ENCODE data around the gene CST9L.

DNA sequence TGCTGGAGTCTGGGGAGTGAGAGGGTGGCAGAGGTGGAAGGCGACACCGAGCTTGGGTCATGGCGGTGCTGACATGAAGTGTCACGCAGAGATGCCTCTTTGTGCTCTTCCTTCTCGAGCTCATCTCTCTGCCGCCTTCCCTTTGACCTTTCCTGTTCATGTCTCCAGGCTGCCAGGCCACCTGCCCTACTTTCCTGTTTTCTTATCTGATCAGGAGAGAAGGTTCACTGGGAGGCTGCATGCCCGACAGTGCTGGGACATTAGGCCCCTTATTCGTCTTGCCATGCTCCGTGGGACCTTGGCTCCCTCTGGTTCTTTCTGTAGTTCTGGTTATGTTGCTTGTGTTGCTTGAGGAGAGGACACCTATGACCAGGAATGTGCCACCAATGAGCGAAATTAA lies 44.1 kb downstream of the CST9L start:
- no peak for TF ChIP-seq EP300 (IDR thresholded peaks at IDR 0.05; ENCODE audit: low read depth)
- TF ChIP-seq, protein P1, sequence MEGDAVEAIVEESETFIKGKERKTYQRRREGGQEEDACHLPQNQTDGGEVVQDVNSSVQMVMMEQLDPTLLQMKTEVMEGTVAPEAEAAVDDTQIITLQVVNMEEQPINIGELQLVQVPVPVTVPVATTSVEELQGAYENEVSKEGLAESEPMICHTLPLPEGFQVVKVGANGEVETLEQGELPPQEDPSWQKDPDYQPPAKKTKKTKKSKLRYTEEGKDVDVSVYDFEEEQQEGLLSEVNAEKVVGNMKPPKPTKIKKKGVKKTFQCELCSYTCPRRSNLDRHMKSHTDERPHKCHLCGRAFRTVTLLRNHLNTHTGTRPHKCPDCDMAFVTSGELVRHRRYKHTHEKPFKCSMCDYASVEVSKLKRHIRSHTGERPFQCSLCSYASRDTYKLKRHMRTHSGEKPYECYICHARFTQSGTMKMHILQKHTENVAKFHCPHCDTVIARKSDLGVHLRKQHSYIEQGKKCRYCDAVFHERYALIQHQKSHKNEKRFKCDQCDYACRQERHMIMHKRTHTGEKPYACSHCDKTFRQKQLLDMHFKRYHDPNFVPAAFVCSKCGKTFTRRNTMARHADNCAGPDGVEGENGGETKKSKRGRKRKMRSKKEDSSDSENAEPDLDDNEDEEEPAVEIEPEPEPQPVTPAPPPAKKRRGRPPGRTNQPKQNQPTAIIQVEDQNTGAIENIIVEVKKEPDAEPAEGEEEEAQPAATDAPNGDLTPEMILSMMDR (IDR thresholded peaks at IDR 0.05): no peak
